SH-SY5Y (cell line): ENCODE results near the gene DOCK9.

Source experiments
- GATA2 ChIP-seq: IDR thresholded peaks from 2 replicates; pipeline ENCODE4 v1.6.1; 2011; ENCODE audit warnings: mild to moderate bottlenecking, low read depth, low read length
- GATA3 ChIP-seq: IDR thresholded peaks from 2 replicates; pipeline ENCODE4 v1.6.1; 2011; ENCODE audit warnings: low read depth, mild to moderate bottlenecking, low read length, moderate library complexity

DNA sequence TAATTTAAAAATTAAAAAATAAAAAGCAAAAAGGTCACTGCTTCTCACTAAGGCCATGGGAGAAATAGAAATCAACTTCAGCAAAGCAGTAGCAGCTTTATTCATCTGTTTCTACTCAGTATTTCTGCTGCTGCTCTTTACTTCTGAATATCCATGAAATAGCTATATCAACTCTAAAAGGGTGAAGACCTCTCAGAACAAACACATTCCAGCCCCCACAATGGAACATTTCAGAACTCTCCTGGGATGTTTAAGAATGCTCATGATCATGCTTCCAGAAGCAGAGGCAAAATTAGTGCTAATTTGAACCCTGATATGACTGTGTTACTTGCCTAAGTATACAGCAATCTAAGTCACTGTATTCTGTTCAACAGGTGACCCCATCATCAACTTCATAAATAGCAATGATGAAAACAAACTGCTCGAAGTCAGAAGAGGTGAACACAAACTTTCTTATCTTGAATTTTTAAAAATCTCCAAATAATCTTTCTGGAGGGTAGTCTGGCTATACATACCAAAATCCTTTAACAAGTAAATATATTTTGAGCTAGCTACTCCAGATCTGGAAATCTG, 29.6 kb upstream of the DOCK9 start:
- no peak for TF ChIP-seq GATA2
- TF ChIP-seq GATA3: no peak
